Measurements from ENCODE around the gene PARVG. TPM values are rescaled to one million over a fixed set of nuclear protein-coding genes. Genes with fewer than 3 reads are reported as not detected.

PARVG gene
- total and polyA plus RNA-seq, 9 of the 15 experiments (the other 6 are each of a cell fraction or from before 2014, with no cell fraction given) = 0.35 TPM; not detected in 8

DNA sequence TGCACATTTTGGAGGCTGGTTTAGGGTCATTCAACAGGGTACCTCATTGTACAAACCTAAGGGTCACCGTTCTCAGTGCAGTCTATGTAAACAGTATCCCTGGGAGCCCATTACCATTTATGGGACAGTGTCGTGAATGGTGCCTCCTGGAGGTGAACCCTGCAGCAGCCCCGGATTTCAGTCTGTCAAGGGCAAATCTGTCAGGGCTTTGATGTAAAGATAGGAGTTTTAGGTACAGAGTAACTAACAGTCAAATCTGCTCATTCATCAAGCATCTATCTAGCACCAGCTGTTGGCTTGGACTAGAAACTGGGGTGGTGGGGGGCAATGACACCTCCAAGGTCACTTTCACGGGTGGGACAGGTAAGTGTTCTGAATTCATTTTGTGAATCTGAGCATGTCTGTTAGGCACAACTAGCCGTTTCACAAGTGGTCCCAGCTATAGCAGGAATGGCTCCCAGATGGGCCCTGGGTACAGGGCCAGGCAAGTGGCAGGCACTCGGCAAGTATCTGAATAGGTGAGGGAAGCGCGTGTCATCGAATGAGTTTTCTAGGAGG, 63.6 kb downstream of the PARVG start:
- POLR2A ChIA-PET = no interaction called here
- TF ChIP-seq DACH1 (IDR thresholded peaks at IDR 0.05; ENCODE audit: partially characterized antibody) = no peak
- TF ChIP-seq TRIM25 (IDR thresholded peaks at IDR 0.05; ENCODE audit: borderline replicate concordance) = no peak
- no peak for TF ChIP-seq CEBPG (CRISPR knock-in tag; IDR thresholded peaks at IDR 0.05)
- TF ChIP-seq CEBPG (tag; conservative IDR thresholded peaks at IDR 0.05 in 1 of 2, IDR thresholded peaks at IDR 0.05 in 1 of 2) = no peak
- TF ChIP-seq GABPB2 (CRISPR knock-in tag; conservative IDR thresholded peaks at IDR 0.05) = no peak
- TF ChIP-seq MAZ (CRISPR knock-in tag; conservative IDR thresholded peaks at IDR 0.05 in 1 of 2, IDR thresholded peaks at IDR 0.05 in 1 of 2) = no peak
- TF ChIP-seq JUNB (CRISPR knock-in tag; conservative IDR thresholded peaks at IDR 0.05) = no peak
- no peak for TF ChIP-seq GATAD2A (IDR thresholded peaks at IDR 0.05)
- Histone ChIP-seq H4K20me1 (replicated peaks; ENCODE audit: control insufficient read depth, insufficient read depth, low read length) (no peaks in the 10 kb centered on the region), H3K27ac (ENCODE audit: extremely low read depth, low read depth, low read length) (no peak overlapping the region), H3K9me3 (replicated peaks; ENCODE audit: control insufficient read depth, insufficient read depth, low read depth, low read length) (no peaks in the 10 kb centered on the region), H3K9ac (ENCODE audit: insufficient read depth in 1 of 2, low read depth in 2 of 2, low read length in 2 of 2) (no peak overlapping the region), H3K4me3 (no peak overlapping the region), H3K4me1 (replicated peaks in 1 of 2; ENCODE audit: control insufficient read depth in 2 of 2, insufficient read depth in 2 of 2, low read length in 2 of 2) (no peaks in the 10 kb centered on the region), H3K9me1 (ENCODE audit: control insufficient read depth, insufficient read depth, low read length) (no peaks in the 10 kb centered on the region), H3K79me2 (ENCODE audit: control insufficient read depth, insufficient read depth, low read length) (no peaks in the 10 kb centered on the region), H2AFZ (ENCODE audit: low read depth, low read length) (no peak overlapping the region), H3K4me2 (ENCODE audit: insufficient read depth, low read length) (no peak overlapping the region), H3K27me3 (ENCODE audit: control insufficient read depth in 2 of 2, insufficient read depth in 2 of 2, low read length in 2 of 2) (peaks cover 0 to 4% of the 10 kb centered on the region in 2 experiments; a peak in 1 of 5 replicates), H3K36me3 (ENCODE audit: control insufficient read depth, insufficient read depth, low read length) (no peaks in the 10 kb centered on the region)
- CTCF ChIA-PET (ENCODE audit: low intra/inter-chr PET ratio) = no interaction called here
- BruUV-seq (replicated peaks) = no TSS peak
- 9% methylated on average over 9 of the region's 9 CpGs for WGBS (ENCODE audit: insufficient coverage, low coverage, missing lambda C conversion rate)
- FAIRE-seq (no peak), ATAC-seq (no peak), DNase-seq (ENCODE audit: extremely low read depth in 1 of 4, low spot score in 3 of 4) (no peak)
- in situ Hi-C loops (cut with MboI) (no loop called here), intact Hi-C loops (cut with micrococcal nuclease) (no loop called here)

Measured in K562 (cell line).